Bronchial epithelial cell (primary cell): ENCODE data around the gene SMURF1. TPM values are rescaled to one million over a fixed set of nuclear protein-coding genes. Genes with fewer than 3 reads are reported as not detected.

Experiments used
- DNase-seq: peaks from one replicate; pipeline ENCODE4 v3.0.0-alpha.2; 2010; ENCODE audit warnings: low read depth
- FAIRE-seq: peaks from 2 replicates; lab custom pipeline; 2011; peaks lifted over from hg19 to GRCh38; lab: Jason Lieb, UNC
- H3K27me3 ChIP-seq: 2 replicates; pipeline ENCODE4 v1.5.1; 2011; ENCODE audit warnings: low read length; ENCODE audit not compliant: control insufficient read depth, insufficient read depth
- H3K36me3 ChIP-seq: 2 replicates; pipeline ENCODE4 v1.5.1; 2011; ENCODE audit warnings: low read length; ENCODE audit not compliant: control insufficient read depth, insufficient read depth
- H3K4me3 ChIP-seq: 2 replicates; pipeline ENCODE4 v1.5.1; 2011; ENCODE audit warnings: mild to moderate bottlenecking, low read depth, low read length, control low read depth
- total RNA-seq: library from RNA; depleted of rRNA; stranded (reverse); fragments of >200 nt; gene quantifications from 2 replicates; pipeline ENCODE4 v1.2.1, GENCODE V29; 2014
- TF ChIP-seq, protein P1 (sequence below): IDR thresholded peaks from 2 replicates; pipeline ENCODE4 v1.5.1; 2011; ENCODE audit warnings: mild to moderate bottlenecking, moderate library complexity, low read length, control low read depth, inconsistent platforms; ENCODE audit not compliant: insufficient read depth, severe bottlenecking

SMURF1 gene
- total RNA-seq, 1 donor from 2014 or later, result 42.4 TPM

DNA sequence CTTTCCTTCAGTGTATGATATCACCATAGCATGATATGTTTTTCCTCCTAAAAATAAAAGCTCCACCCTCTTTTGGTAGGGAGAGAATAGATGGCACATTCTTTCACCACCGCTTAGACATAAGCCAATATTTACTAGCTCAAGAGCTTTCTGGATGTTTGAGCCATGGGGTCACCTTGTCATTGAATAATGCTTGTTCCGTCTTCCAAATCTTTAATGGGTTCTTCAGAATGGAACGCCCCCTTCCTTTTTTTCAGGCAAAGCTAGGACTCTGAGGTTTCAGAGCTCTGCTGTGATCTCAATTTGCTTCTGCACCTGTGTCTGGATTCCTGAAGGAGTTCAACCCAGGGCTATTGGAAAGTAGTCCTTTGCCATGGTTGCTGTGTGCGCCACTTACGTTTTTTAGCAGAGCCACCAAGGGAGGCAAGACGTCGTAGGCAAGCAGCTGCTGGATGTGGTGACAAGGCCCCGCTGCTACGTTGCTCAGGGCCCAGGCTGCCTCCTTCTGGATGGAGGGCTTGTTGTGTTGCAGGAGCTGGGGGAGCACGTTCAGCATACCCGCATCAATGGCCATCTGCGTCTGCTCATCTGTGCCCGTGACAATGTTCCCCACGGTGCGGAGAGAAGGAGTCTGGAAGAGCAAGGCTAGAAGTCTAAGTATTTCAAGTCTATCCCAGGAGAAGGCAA is 40.8 kb upstream of the SMURF1 start:
- H3K27me3 ChIP-seq, result no peaks in the 10 kb centered on the region
- FAIRE-seq, result no peak
- H3K4me3 ChIP-seq, result no peak overlapping the region
- DNase-seq, result no peak
- TF ChIP-seq, protein P1, sequence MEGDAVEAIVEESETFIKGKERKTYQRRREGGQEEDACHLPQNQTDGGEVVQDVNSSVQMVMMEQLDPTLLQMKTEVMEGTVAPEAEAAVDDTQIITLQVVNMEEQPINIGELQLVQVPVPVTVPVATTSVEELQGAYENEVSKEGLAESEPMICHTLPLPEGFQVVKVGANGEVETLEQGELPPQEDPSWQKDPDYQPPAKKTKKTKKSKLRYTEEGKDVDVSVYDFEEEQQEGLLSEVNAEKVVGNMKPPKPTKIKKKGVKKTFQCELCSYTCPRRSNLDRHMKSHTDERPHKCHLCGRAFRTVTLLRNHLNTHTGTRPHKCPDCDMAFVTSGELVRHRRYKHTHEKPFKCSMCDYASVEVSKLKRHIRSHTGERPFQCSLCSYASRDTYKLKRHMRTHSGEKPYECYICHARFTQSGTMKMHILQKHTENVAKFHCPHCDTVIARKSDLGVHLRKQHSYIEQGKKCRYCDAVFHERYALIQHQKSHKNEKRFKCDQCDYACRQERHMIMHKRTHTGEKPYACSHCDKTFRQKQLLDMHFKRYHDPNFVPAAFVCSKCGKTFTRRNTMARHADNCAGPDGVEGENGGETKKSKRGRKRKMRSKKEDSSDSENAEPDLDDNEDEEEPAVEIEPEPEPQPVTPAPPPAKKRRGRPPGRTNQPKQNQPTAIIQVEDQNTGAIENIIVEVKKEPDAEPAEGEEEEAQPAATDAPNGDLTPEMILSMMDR, result no peak
- H3K36me3 ChIP-seq, result no peaks in the 10 kb centered on the region

DNA sequence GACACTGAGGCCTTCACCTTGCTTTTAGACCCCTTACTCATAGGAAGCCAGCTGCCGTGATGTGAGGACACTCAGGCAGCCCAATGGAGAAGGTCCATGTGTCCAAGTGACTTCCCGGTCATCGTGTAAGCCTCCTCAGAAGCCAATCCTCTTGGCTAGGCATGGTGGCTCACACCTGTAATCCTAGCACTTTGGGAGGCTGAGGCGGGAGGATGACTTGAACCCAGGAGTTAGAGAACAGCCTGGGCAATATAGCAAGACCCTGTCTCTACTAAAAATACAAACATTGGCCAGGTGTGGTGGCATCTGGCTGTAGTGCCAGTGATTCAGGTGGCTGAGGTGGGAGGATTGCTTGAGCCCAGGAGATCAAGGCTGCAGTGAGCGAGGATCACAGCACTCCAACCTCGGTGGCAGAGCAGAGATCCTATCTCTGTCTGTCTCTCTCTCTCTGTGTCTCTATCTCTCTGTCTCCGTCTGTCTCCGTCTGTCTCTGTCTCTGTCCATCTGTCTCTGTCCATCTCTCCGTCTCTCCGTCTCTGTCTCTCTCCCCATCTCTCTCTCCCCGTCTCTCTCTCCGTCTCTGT is 36.3 kb upstream of the SMURF1 start:
- FAIRE-seq (no peak), DNase-seq (no peak)
- no peaks in the 10 kb centered on the region for H3K36me3 ChIP-seq
- TF ChIP-seq, protein P1, result no peak
- H3K4me3 ChIP-seq, result no peak overlapping the region
- H3K27me3 ChIP-seq, result no peaks in the 10 kb centered on the region

DNA sequence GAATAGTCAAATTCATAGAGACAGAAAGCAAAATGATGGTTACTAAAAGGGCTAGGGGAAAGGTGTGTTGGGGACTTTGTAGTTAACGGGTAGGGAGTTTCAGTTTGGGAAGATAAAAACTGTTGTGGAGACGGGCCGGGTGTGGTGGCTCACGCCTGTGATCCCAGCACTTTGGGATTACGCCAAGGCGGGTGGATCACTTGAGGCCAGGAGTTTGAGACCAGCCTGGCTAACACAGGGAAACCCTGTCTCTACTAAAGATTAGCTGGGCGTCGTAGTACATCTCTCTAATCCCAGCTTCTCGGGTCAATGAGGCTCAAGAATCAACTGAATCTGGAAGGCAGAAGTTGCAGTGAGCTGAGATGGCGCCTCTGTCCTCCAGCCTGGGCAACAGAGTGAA is 33.3 kb upstream of the SMURF1 start:
- TF ChIP-seq, protein P1, result no peak
- DNase-seq (no peak), FAIRE-seq (no peak)
- Histone ChIP-seq H3K4me3 (no peak overlapping the region), H3K36me3 (no peaks in the 10 kb centered on the region), H3K27me3 (no peaks in the 10 kb centered on the region)

DNA sequence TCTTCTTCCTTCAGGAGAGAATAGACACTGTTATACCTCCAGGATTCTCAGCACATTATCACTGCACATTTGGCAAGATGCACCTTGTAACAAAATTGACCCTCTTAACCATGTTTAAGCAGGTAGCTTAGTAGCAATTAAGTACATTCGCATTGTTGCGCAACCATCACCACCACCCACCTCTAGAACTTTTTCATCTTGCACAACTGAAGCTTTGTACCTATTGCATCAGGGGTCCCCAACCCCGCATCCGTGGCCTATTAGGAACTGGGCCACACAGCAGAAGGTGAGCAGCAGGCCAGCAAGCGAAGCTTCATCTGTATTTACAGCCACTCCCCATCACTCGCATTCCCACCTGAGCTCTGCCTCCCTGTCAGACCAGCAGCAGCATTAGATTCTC is 29.9 kb upstream of the SMURF1 start:
- Histone ChIP-seq H3K4me3 (no peak overlapping the region), H3K27me3 (no peaks in the 10 kb centered on the region), H3K36me3 (no peaks in the 10 kb centered on the region)
- FAIRE-seq (no peak), DNase-seq (peak; percentile 30)
- TF ChIP-seq, protein P1, result no peak

DNA sequence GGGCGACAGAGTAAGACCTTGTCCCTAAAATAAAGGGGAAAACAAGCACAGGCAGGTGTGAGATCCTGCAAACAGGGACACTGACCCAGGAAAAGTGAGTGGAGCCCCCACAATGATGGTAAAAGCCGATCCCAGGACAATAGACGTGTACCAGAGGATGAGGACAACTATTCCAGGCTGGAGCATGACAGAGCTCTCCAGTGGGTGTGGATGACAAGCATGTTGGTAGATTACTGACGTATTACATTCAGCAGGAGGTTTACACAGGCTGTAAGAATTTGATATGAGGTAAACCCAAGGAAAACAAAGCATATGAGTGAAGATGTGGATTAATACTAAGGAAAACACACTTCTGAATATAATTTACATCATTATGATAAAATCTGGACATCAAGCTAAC is 27.8 kb upstream of the SMURF1 start:
- no peaks in the 10 kb centered on the region for H3K27me3 ChIP-seq
- DNase-seq (peak; percentile 81), FAIRE-seq (no peak)
- H3K36me3 ChIP-seq, result no peaks in the 10 kb centered on the region
- TF ChIP-seq, protein P1, result no peak
- H3K4me3 ChIP-seq, result no peak overlapping the region

DNA sequence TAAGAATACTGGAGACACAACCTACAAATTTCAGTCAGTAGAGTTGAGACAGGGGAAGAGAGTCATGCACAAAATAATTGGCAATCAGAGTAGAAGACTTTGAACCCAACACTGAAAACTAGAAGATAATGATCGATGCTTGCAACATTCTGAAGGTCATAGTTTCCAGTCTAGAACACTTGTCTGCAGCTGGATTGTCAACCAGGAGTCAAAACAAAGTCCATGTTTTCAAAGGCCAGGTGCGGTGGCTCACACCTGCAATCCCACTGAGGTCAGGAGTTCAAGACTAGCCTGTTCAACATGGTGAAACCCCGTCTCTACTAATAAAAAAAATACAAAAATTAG is 26.8 kb upstream of the SMURF1 start:
- TF ChIP-seq, protein P1, result no peak
- Histone ChIP-seq H3K36me3 (no peaks in the 10 kb centered on the region), H3K27me3 (no peaks in the 10 kb centered on the region), H3K4me3 (no peak overlapping the region)
- DNase-seq (no peak), FAIRE-seq (no peak)
